Measurements from ENCODE around the gene DGKB.

Gene DGKB

DNA sequence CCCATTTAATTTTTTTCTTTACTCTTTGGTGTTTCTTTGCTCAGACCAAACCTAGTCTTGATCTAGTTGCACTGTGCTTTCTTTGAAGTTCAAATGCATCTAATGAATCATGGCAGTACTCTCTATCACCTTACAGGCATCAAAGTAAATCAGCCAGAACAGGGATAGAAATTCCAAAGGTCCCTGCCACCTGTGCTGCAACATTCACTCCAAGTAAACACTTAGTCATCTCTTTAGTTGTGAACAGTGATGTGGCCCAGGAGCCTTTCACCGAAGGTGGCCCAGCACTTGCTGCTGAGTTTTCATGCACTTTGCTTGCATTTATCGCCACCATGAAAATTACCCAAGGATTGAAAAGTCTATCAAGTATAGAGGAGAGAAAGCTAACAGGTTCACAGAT lies 599.0 kb downstream of the DGKB start:
- no peak overlapping the region for H3K4me3 ChIP-seq (replicated peaks; ENCODE audit: insufficient read depth, low read length)
- H3K27me3 ChIP-seq (ENCODE audit: insufficient read depth, poor library complexity, severe bottlenecking): no peaks in the 10 kb centered on the region
- no peak for DNase-seq (ENCODE audit: low read depth in 1 of 2, low spot score in 1 of 2)
- TF ChIP-seq GABPA (IDR thresholded peaks at IDR 0.05; ENCODE audit: low read depth): no peak
- TF ChIP-seq POLR2AphosphoS5 (IDR thresholded peaks at IDR 0.05; ENCODE audit: low read depth): no peak
- TF ChIP-seq SPI1 (IDR thresholded peaks at IDR 0.05; ENCODE audit: borderline replicate concordance, low read depth): no peak
- TF ChIP-seq, protein P1, sequence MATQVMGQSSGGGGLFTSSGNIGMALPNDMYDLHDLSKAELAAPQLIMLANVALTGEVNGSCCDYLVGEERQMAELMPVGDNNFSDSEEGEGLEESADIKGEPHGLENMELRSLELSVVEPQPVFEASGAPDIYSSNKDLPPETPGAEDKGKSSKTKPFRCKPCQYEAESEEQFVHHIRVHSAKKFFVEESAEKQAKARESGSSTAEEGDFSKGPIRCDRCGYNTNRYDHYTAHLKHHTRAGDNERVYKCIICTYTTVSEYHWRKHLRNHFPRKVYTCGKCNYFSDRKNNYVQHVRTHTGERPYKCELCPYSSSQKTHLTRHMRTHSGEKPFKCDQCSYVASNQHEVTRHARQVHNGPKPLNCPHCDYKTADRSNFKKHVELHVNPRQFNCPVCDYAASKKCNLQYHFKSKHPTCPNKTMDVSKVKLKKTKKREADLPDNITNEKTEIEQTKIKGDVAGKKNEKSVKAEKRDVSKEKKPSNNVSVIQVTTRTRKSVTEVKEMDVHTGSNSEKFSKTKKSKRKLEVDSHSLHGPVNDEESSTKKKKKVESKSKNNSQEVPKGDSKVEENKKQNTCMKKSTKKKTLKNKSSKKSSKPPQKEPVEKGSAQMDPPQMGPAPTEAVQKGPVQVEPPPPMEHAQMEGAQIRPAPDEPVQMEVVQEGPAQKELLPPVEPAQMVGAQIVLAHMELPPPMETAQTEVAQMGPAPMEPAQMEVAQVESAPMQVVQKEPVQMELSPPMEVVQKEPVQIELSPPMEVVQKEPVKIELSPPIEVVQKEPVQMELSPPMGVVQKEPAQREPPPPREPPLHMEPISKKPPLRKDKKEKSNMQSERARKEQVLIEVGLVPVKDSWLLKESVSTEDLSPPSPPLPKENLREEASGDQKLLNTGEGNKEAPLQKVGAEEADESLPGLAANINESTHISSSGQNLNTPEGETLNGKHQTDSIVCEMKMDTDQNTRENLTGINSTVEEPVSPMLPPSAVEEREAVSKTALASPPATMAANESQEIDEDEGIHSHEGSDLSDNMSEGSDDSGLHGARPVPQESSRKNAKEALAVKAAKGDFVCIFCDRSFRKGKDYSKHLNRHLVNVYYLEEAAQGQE (IDR thresholded peaks at IDR 0.05; ENCODE audit: insufficient replicate concordance, low read depth): no peak
- TF ChIP-seq, protein P2, sequence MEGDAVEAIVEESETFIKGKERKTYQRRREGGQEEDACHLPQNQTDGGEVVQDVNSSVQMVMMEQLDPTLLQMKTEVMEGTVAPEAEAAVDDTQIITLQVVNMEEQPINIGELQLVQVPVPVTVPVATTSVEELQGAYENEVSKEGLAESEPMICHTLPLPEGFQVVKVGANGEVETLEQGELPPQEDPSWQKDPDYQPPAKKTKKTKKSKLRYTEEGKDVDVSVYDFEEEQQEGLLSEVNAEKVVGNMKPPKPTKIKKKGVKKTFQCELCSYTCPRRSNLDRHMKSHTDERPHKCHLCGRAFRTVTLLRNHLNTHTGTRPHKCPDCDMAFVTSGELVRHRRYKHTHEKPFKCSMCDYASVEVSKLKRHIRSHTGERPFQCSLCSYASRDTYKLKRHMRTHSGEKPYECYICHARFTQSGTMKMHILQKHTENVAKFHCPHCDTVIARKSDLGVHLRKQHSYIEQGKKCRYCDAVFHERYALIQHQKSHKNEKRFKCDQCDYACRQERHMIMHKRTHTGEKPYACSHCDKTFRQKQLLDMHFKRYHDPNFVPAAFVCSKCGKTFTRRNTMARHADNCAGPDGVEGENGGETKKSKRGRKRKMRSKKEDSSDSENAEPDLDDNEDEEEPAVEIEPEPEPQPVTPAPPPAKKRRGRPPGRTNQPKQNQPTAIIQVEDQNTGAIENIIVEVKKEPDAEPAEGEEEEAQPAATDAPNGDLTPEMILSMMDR (IDR thresholded peaks at IDR 0.05; ENCODE audit: insufficient read depth, low read length): no peak
- no peak overlapping the region for H3K27ac ChIP-seq (replicated peaks)

DNA sequence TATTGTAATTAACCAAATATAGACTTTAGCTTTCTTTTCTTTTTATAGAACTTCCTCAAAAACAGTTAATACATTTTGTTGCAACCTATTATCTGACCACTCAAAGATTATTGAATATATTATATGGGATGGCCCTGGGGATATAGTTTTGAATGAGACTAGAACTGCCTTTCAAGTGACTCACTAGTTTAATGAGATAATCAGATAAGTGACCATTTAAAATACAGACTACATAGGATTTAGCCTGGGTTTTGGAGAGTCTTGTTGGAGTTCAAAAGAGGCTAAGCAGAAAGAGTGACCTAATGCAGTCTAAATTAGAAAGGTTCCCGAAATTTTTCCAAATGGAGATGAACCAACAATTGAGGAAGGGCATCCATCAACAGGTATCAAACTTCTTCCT lies 607.9 kb downstream of the DGKB start:
- no peak for TF ChIP-seq SPI1 (IDR thresholded peaks at IDR 0.05; ENCODE audit: borderline replicate concordance, low read depth)
- TF ChIP-seq GABPA (IDR thresholded peaks at IDR 0.05; ENCODE audit: low read depth): no peak
- TF ChIP-seq POLR2AphosphoS5 (IDR thresholded peaks at IDR 0.05; ENCODE audit: low read depth): no peak
- TF ChIP-seq, protein P2 (IDR thresholded peaks at IDR 0.05; ENCODE audit: insufficient read depth, low read length): no peak
- TF ChIP-seq, protein P1 (IDR thresholded peaks at IDR 0.05; ENCODE audit: insufficient replicate concordance, low read depth): no peak
- Histone ChIP-seq H3K27me3 (ENCODE audit: insufficient read depth, poor library complexity, severe bottlenecking) (no peaks in the 10 kb centered on the region), H3K4me3 (replicated peaks; ENCODE audit: insufficient read depth, low read length) (no peak overlapping the region), H3K27ac (replicated peaks) (no peak overlapping the region)
- no peak for DNase-seq (ENCODE audit: low read depth in 1 of 2, low spot score in 1 of 2)

DNA sequence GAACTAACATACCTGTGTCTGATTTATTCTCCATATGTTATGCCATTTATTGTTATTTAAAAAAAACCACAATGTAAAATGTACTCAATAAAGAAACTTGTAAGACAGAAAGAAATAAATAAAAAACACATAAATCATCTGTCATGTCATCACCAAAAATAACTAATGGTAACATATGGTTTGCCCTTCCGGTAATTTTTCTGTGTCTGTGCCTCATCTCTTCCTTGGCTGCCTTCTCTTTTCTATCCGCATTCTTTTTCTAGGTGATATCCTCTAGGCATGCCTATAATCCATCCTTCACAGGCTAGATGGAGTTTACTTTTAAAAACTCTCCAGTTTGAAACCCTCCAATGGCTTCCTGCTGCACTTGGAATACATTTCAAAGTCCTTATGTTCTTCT lies 609.1 kb downstream of the DGKB start:
- TF ChIP-seq POLR2AphosphoS5 (IDR thresholded peaks at IDR 0.05; ENCODE audit: low read depth) (no peak), GABPA (IDR thresholded peaks at IDR 0.05; ENCODE audit: low read depth) (no peak), SPI1 (IDR thresholded peaks at IDR 0.05; ENCODE audit: borderline replicate concordance, low read depth) (no peak)
- TF ChIP-seq, protein P2 (IDR thresholded peaks at IDR 0.05; ENCODE audit: insufficient read depth, low read length): no peak
- TF ChIP-seq, protein P1 (IDR thresholded peaks at IDR 0.05; ENCODE audit: insufficient replicate concordance, low read depth): no peak
- Histone ChIP-seq H3K27ac (replicated peaks) (no peak overlapping the region), H3K27me3 (ENCODE audit: insufficient read depth, poor library complexity, severe bottlenecking) (no peaks in the 10 kb centered on the region), H3K4me3 (replicated peaks; ENCODE audit: insufficient read depth, low read length) (no peak overlapping the region)
- no peak for DNase-seq (ENCODE audit: low read depth in 1 of 2, low spot score in 1 of 2)
